BE2C (cell line): ENCODE data around the gene DCAF17.
"Not testable (repeated sequence)": the region's sequence is repeated elsewhere in the genome, so short reads cannot be mapped to it uniquely, and the experiment has no call there.

ENCODE experiments used
- DNase-seq: peaks from one replicate; pipeline ENCODE4 v3.0.0-alpha.2; 2020
- H3K27me3 ChIP-seq: fragments of 250-450 bp; sonication (Bioruptor Pico); 2 replicates; pipeline ENCODE4 v1.5.1; 2020; ENCODE audit warnings: mild to moderate bottlenecking
- H3K36me3 ChIP-seq: fragments of 250-450 bp; sonication (Bioruptor Pico); 2 replicates; pipeline ENCODE4 v1.5.1; 2020; ENCODE audit warnings: mild to moderate bottlenecking
- H3K4me1 ChIP-seq: fragments of 250-450 bp; sonication (Bioruptor Pico); 2 replicates; pipeline ENCODE4 v1.5.1; 2020
- H3K4me3 ChIP-seq: 2 replicates; pipeline ENCODE4 v1.5.1; 2011; ENCODE audit warnings: low read depth, low read length
- H3K9me3 ChIP-seq: fragments of 250-450 bp; sonication (Bioruptor Pico); 2 replicates; pipeline ENCODE4 v1.5.1; 2020
- TF ChIP-seq, protein P1 (sequence below): IDR thresholded peaks from 2 replicates; pipeline ENCODE4 v1.5.1; 2012; ENCODE audit warnings: mild to moderate bottlenecking, low read depth, low read length

The DCAF17 gene

DNA sequence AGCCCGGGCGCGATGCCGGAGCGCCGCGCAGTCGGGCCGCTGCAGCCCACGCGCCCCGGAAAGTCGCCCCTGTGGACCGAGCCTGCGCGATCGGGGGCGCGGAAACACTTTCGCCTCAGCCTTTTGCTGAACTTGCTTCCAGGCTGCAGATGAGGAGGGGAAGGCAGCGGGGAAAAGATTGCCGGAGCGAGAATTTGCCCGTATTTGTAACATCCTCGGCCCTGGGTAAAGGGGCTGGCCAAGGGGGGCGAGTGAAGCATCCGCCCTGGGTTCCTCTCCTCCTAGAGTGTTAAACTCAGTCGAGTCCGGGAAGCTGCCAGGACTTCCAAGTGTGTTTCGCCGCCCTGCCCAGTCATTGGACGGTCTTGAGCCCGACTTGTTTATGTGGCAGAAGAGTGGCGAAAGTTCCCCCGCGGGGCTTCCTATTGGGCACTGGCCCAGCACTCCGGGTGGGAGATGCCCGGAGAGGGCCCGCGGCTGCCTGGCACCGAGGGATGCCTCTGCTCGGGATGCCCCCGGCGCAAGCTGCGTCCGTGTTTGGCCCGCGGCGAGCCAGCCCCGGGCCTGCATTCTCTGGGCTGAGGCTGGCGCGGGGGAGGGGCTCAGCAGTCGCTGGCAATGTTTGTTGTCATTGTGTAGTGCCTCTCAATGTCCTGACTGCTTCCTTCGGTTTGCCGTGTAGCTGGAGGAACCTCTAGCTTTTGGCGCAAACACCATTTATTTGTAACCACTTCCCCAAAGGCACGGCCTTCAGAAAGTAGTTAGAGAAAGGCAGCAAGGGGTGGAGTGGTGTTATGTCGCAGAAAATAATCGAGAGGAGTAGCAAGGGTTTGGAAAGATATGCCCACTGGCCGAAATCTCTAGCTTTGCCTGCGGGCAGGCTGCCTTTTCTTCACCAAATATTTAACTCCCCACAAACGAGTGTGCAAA lies 89.3 kb downstream of the DCAF17 start:
- H3K36me3 ChIP-seq = no peaks in the 10 kb centered on the region
- no peaks in the 10 kb centered on the region for H3K4me1 ChIP-seq
- H3K4me3 ChIP-seq = peak overlapping the region; percentile 57
- TF ChIP-seq, protein P1, sequence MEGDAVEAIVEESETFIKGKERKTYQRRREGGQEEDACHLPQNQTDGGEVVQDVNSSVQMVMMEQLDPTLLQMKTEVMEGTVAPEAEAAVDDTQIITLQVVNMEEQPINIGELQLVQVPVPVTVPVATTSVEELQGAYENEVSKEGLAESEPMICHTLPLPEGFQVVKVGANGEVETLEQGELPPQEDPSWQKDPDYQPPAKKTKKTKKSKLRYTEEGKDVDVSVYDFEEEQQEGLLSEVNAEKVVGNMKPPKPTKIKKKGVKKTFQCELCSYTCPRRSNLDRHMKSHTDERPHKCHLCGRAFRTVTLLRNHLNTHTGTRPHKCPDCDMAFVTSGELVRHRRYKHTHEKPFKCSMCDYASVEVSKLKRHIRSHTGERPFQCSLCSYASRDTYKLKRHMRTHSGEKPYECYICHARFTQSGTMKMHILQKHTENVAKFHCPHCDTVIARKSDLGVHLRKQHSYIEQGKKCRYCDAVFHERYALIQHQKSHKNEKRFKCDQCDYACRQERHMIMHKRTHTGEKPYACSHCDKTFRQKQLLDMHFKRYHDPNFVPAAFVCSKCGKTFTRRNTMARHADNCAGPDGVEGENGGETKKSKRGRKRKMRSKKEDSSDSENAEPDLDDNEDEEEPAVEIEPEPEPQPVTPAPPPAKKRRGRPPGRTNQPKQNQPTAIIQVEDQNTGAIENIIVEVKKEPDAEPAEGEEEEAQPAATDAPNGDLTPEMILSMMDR = no peak
- no peaks in the 10 kb centered on the region for H3K9me3 ChIP-seq
- DNase-seq = peak; percentile 20
- H3K27me3 ChIP-seq = peaks cover 28% of the 10 kb centered on the region

DNA sequence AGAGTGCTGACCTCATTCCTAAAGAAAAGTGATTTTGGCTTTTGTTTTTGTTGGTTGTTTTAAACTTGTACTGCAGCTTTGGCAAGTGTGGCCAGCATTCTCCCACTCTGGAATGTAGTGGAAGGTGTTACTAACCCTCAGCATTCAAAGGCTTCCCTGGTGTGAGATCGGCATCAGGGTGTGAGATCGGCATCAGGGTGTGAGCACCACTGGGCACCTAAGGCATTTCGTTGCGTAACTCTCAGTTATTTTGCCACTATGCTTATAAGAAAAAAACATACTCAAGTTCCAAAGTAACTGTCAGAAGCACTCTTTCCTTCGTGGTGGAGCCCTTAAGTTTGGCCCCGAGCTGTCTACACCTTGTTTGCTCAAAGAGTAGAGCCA lies 90.0 kb downstream of the DCAF17 start:
- TF ChIP-seq, protein P1 = no peak
- Histone ChIP-seq H3K27me3 (peaks cover 28% of the 10 kb centered on the region), H3K36me3 (no peaks in the 10 kb centered on the region), H3K4me1 (no peaks in the 10 kb centered on the region), H3K9me3 (no peaks in the 10 kb centered on the region), H3K4me3 (peak overlapping the region; percentile 57)
- no peak for DNase-seq

DNA sequence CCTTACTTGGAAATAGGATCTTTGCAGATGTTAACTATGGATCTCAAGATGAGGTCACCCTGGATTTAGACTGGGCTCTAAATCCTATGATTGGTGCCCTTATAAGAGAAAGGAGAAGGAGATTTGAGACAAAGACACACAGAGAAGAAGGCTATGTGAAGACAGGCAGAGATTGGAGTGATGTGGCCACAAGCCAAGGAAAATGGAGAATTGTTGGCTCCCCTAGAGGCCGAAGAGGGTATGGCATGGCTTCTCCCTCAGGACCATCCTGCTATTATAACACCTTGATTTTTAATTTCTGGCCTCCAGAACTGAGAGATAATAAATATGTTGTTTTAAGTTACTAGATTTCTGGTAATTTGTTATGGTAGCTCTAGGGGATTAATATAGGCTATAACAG lies 95.9 kb downstream of the DCAF17 start:
- no peaks in the 10 kb centered on the region for H3K9me3 ChIP-seq
- peak; percentile 12 for DNase-seq
- H3K27me3 ChIP-seq = peaks cover 16% of the 10 kb centered on the region
- no peaks in the 10 kb centered on the region for H3K4me1 ChIP-seq
- TF ChIP-seq, protein P1 = peak; percentile 56
- H3K36me3 ChIP-seq = no peaks in the 10 kb centered on the region
- no peak overlapping the region for H3K4me3 ChIP-seq

DNA sequence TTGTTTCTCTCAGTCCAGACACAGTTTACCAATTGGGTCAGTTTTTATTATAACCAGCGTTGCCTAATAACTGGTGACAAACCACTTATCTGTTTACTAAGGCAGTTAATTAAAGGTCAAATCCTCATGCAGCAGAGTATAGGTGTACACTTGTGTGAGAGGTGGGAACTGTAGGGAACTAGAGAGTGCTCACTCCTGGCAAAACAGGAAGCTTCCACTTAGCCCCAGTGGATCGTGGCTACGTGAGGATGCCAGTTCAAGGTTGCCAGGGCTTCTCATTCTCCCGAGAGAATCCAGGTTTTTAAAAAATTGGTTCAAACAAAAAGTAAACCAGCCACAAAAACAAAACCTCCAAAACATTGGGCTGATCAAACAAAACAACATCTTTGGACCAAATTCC lies 96.4 kb downstream of the DCAF17 start:
- no peaks in the 10 kb centered on the region for H3K4me1 ChIP-seq
- H3K36me3 ChIP-seq = no peaks in the 10 kb centered on the region
- peaks cover 18% of the 10 kb centered on the region for H3K27me3 ChIP-seq
- no peak for DNase-seq
- H3K9me3 ChIP-seq = no peaks in the 10 kb centered on the region
- H3K4me3 ChIP-seq = no peak overlapping the region
- TF ChIP-seq, protein P1 = no peak

DNA sequence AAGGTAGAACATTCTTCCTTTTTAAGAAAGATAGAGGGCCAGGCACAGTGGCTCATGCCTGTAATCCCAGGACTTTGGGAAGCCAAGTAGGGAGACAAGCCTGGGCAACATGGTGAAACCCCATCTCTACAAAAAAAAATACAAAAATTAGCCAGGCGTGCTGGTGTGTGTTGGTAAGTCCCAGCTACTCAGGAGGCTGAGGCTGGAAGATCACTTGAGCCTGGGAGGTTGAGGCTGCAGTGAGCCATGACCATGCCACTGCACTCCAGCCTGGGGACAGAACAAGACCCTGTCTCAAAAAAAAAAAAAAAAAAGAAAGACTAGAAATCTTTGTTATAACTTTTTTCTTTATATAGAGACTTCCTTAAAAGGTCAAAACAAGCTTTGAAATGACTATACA lies 96.8 kb downstream of the DCAF17 start:
- H3K4me1 ChIP-seq, DNase-seq, H3K36me3 ChIP-seq, H3K9me3 ChIP-seq, H3K4me3 ChIP-seq: not testable (repeated sequence)
- peaks cover 18% of the 10 kb centered on the region for H3K27me3 ChIP-seq

DNA sequence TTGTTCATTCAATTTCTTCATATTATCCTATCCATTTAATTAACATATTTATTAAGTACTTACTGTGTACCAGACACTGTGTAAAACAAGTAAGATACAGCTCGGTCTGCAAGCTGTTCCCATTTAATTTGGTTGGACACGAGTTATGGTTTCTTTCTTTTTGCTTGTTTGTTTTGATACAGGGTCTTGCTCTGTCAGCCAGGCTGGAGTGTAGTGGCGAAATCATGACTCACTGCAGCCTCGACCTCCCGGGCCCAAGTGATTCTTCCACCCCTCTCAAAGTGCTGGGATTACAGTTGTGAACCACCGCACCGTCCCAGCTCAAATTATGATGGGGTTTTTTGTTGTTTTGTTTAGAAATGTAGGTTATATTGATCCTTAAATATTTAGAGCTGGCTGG lies 97.3 kb downstream of the DCAF17 start:
- H3K4me1 ChIP-seq = no peaks in the 10 kb centered on the region
- peaks cover 18% of the 10 kb centered on the region for H3K27me3 ChIP-seq
- H3K9me3 ChIP-seq = no peaks in the 10 kb centered on the region
- TF ChIP-seq, protein P1 = no peak
- H3K36me3 ChIP-seq = no peaks in the 10 kb centered on the region
- no peak for DNase-seq
- no peak overlapping the region for H3K4me3 ChIP-seq
